NCI-H748 (cell line): ENCODE results near the gene RAB31.
A peak's percentile ranks its signal among the peaks of the same experiment; 100 is the strongest.
"Not testable (repeated sequence)": the region's sequence is repeated elsewhere in the genome, so short reads cannot be mapped to it uniquely, and the experiment has no call there.

ENCODE experiments used
- DNase-seq: peaks from one replicate; lab custom pipeline; 2025; ENCODE audit not compliant: unreplicated experiment; lab: John Stamatoyannopoulos, UW

The RAB31 gene

GRCh38 chr18:9708057-9708433 lies at the start of gene RAB31:
Gene RAB31, plus strand, starts transcription at chr18:9708301. Its CDS starts 105 bp downstream, at chr18:9708406.
- DNase-seq = peak; percentile 59

- no peak for DNase-seq
Measured at GRCh38 chr18:9659499-9660375, 48.4 kb upstream of the RAB31 start.

DNA sequence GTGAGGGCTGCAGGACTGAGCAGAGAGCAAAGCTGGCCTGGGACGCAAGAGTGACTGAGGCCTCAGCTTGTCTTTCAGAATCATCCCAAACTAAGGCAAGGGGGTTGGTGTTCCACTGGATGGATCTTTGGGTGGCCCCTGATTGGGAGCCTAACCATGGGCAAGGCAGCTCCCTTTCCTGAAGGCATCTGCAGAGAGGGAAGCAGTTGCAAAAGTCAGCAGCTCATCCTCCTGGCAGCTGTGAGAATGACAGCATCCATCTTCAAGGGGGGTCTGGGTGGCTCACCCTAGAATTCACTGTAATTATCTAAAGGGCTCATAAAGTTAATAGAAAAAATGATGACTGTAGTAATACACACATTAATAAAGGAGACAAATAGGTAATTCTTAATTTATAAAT lies 46.5 kb upstream of the RAB31 start:
- DNase-seq = no peak

- DNase-seq = no peak
Measured at GRCh38 chr18:9663377-9663776, 44.7 kb upstream of the RAB31 start.

DNA sequence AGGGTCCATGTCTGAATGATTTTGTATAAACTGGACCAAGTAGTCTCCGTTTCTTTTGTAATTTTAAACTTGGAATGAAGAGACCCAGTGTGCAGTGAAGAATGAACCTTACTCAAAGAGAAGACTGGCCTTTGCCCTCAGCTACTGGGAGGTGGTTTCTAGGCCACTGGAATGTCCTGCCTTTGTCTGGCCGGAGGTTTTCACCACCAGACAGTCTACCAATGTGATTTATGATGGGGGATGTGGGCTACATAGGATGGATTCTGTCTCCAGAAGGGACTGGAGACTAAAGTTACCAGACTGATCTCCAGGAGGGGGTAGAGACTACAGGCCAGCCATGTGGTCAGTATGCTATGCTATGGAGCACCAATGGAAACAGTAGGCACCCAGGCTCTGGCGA lies 42.8 kb upstream of the RAB31 start:
- DNase-seq = no peak

- DNase-seq = no peak
Measured at GRCh38 chr18:9666548-9666947, 41.6 kb upstream of the RAB31 start.

DNA sequence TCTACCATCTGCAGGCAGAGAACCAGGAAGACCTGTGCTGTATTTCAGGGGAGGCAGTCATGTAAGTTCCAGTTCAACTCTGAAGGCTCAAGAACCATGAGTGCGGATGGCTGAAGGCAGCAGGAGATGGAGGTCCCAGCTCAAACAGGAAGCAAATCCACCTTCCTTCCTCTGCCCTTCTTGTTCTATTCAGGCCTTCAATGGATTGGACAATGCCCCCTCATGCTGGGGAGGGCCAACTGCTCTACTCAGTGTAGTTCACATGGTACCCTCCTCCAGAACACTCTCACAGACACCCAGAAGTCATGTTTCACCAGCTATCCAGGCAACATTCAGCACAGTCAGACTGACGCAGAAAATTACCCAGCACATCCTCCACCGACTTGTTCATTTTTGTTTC lies 39.1 kb upstream of the RAB31 start:
- DNase-seq = no peak

GRCh38 chr18:9671214-9671613 lies 36.9 kb upstream of the RAB31 start:
- no peak for DNase-seq

DNA sequence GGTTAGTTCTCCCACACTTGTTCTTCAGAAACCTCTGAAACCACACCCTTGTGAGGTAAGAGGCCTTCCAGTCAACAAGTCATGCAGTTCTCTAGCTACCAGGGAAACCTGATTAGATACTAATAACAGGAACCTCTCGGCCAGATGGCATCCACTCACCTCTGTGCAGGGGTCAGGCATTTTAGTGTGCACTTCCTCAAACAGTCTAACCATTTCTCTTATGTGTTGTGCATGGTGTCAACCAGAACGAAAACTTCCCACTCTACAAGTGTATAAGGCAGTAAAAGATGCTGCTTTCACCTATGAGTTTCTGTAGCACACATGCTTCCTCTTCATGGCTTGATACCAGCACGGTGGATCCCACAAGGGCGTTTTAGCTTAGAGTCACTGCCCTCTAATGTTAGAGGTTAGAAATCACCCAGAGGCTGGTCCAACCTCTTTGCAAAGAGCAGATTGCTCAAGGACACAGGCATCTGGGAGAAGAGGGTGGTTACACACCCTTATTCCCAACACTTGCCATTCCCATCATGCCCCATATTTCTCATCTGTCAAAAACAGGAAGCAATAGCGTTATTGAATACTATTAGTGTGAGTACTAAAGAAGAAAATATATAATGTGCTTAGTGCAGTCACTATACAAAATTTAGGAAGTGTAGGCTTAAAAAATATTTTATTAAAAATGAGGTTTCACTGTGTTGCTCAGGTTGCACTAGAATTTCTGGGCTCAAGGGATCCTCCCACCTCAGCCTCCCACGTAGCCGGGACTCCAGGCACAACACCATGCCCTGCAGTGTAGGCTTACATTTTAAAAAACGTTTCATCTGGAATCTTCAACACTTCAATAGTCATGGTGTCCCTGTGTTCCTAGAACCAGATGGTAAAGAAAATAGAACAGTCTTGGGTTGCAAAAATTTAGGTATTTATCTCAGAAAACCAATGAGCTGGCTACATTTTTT lies 34.5 kb upstream of the RAB31 start:
- peak; percentile 53 for DNase-seq

GRCh38 chr18:9678216-9678615 lies 29.9 kb upstream of the RAB31 start:
- DNase-seq = not testable (repeated sequence)

GRCh38 chr18:9679125-9679524 lies 29.0 kb upstream of the RAB31 start:
- no peak for DNase-seq

DNA sequence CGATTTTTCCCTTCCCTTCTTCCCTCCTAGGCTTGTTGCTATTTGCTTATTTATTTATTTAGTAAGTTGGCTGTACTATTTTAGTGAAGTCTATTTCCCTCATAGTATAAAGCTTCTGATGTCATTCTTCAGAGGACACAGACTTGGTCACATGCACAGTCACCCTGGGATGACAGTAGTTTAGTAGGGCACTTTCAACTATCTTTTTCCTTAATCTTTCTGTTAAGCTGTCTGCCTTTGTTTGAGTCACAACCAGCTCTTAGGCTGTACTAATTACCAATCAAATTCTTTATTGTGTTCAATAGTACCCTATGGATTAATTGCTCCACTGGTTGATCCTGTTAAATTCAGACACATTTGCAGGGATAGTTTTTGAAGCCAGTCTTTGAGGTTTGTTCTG lies 26.9 kb upstream of the RAB31 start:
- DNase-seq = no peak

DNA sequence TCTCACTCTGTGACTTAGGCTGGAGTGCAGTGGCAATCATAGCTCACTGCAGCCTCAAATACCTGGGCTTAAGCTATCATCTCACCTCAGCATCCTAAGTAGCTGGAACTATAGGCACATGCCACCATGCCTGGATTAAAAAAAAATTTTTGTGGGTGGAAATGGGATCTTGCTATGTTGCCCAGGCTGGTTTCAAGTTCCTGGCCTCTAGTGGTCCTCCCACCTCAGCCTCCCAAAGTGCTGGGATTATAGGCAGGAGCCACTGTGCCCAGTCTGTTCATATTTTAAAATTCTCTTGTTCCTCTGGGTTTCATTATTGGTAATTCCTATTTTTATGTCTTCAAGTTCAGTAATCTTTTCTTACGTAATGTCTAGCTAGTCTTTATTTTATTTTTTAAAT lies 25.5 kb upstream of the RAB31 start:
- no peak for DNase-seq

DNA sequence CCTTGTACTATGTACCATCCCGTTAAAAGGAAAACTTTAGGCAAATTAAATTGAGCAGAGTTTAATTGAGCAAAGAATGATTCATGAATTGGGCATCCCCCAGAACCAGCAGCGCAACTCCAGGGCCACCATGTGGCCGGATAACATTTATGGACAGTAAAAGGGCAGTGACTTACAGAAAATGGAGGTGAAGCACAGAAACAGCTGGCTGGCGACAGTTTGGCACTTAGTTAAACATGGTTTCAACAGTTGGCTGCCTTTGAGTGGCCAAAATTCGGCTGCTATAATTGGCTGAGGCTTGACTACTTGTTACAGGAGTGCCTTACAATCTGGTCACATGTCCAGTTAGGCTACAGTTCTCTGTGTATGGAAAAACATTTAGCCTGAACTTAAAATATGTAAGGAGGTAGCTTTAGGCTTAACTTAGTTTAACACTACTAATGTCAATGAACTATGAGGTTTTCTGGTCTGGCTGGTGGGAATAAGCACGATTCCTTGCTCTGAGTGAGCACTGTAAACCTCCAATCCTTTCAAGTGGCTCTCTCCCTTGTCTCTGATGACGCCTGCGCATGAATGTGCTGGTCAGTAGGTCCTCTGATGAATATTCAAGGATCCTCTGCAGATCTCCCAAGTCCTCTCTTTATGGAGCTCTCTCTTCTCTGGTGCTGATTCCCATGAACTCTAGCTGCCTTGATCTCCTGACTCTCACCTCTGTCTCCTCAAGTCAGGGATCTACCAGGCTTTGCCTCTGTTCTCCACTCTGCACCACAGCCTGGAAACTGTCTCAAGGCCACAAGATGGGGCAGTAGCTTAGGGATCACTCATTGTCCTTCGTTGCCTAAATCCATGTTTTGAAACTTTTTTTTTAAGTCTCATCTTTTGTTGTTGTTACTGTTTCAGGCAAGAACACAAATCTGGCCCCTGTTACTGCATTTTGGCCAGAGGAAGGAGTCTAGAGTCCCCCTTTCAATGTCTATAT lies 24.4 kb upstream of the RAB31 start:
- DNase-seq = peak; percentile 38

GRCh38 chr18:9684881-9685614 lies 23.1 kb upstream of the RAB31 start:
- DNase-seq = no peak

DNA sequence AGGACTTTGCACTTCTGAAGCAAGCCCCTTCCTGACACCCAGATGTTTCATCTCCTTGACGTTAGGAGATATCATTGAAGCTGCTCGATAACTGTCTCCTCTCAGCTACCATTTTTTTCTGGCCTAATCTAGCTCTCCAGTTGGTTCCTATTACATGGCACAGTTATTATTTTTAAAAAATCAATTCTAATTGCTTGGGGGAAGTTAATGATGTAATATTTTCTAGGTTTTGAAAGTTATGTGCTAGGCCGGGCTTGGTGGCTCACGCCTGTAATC lies 22.5 kb upstream of the RAB31 start:
- DNase-seq = no peak

DNA sequence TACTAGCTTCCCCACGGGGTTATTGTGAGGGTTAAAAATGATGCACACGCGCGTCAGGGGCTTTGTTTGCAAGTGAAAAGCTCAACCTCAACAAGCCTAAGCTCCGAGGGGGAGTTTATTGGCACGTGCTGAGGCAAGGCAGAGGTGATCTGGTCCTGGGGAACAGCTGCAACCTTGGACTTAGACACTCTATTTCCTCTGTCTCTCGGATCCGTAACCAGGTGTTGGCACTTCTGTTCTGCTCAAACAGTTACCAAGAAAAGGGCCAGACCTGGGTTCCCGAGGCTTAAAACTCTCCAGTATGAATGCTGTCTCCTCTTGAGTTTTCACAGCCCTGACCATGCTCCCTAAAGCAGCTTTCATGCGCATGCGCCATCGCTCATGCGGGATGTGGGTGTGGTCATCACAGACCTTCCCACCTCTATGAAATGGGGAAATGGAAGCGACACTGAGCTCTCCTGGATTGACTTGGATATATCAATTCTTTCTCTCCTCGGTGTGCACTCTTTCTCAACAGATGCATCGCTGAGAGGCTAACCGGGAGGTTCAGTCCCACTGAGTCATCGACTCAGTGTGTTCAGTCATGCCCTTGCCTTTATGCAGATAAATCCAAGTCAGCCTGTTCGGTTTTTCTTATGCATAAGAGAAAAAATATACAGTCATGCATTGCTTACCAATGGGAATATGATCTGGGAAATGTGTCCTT lies 19.9 kb upstream of the RAB31 start:
- DNase-seq = no peak

DNA sequence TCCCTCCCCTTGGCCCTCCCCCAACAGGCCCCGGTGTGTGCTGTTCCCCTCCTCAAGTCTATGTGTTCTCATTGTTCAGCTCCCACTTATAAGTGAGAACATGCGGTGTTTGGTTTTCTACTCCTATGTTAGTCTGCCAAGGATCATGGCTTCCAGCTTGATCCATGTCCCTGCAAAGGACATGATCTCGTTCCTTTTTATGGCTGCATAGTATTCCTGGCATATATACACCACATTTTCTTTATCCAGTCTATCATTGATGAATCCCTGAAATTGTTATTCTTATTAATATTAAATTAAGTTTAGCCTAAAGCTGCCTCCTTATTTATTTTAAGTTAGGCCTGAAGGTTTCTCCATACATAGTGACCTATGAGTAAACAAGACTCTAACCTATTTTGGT lies 18.8 kb upstream of the RAB31 start:
- no peak for DNase-seq

GRCh38 chr18:9690418-9691188 lies 17.5 kb upstream of the RAB31 start:
- no peak for DNase-seq
